MCF 10A (cell line): Measurements from ENCODE around the gene PAK6. TPM values are rescaled to one million over a fixed set of nuclear protein-coding genes. Genes with fewer than 3 reads are reported as not detected.

Experiments used
- BruUV-seq: library from RNA; stranded (reverse); fragments of 400-500 nt; replicated peaks from 2 replicates; lab custom pipeline; 2021; lab: Mats Ljungman, UMichigan
- CTCF ChIA-PET: fragments of 300-600 bp; sonication (Branson Sonifier 250); formaldehyde crosslinking; extraction: SDS; loops from one replicate; lab custom pipeline; 2021; ENCODE audit warnings: antibody characterized with exemption, inconsistent platforms; lab: Yijun Ruan, JAX
- POLR2A ChIA-PET: fragments of 300-600, 350-650 bp; sonication (Branson Sonifier 250); formaldehyde crosslinking; extraction: SDS; loops from one replicate; lab custom pipeline; 2020; ENCODE audit warnings: antibody characterized with exemption, inconsistent platforms; lab: Yijun Ruan, JAX
- DNase-seq: peaks from one replicate; pipeline ENCODE4 v3.0.0-alpha.2; 2018; ENCODE audit not compliant: unreplicated experiment
- H3K27ac Mint-ChIP-seq: one replicate; pipeline ENCODE4 v1.8.0; 2022; ENCODE audit warnings: mild to moderate bottlenecking, low read depth, mixed read lengths; ENCODE audit not compliant: unreplicated experiment
- H3K27me3 Mint-ChIP-seq: one replicate; pipeline ENCODE4 v1.8.0; 2022; ENCODE audit warnings: mixed read lengths; ENCODE audit not compliant: insufficient read depth, unreplicated experiment
- H3K36me3 Mint-ChIP-seq: one replicate; pipeline ENCODE4 v1.8.0; 2022; ENCODE audit warnings: mild to moderate bottlenecking, moderate library complexity, mixed read lengths; ENCODE audit not compliant: insufficient read depth, unreplicated experiment
- H3K4me1 Mint-ChIP-seq: one replicate; pipeline ENCODE4 v1.8.0; 2022; ENCODE audit warnings: mixed read lengths; ENCODE audit not compliant: insufficient read depth, unreplicated experiment
- H3K4me3 Mint-ChIP-seq: one replicate; pipeline ENCODE4 v1.8.0; 2022; ENCODE audit warnings: mild to moderate bottlenecking, moderate library complexity, mixed read lengths; ENCODE audit not compliant: unreplicated experiment
- H3K9me3 Mint-ChIP-seq: one replicate; pipeline ENCODE4 v1.8.0; 2022; ENCODE audit warnings: mixed read lengths; ENCODE audit not compliant: unreplicated experiment
- CTCF ChIP-seq: fragments of 200-600 bp; IDR thresholded peaks from one replicate; pipeline ENCODE4 v1.8.0; 2022; ENCODE audit warnings: antibody characterized with exemption, mild to moderate bottlenecking; ENCODE audit not compliant: unreplicated experiment
- intact Hi-C: fragments of 100-400 bp; cut with micrococcal nuclease; formaldehyde crosslinking; loops from 2 replicates; pipeline ENCODE4 v1.14.1; 2022
- total RNA-seq: library from RNA; stranded (reverse); gene quantifications from 2 replicates; pipeline ENCODE4 v1.2.3, GENCODE V29; 2022

PAK6 gene
- total RNA-seq, 1 experiment from 2014 or later: 9.3 TPM

GRCh38 chr15:40271685-40272484 is 33.0 kb downstream of the PAK6 start:
- CTCF ChIA-PET: interaction anchor here (0.6 to 14.7 kb wide), 11 partner anchors 11 to 225 kb away, joined by 3 to 657 read pairs (median 5); partner anchors contain the start of gene PAK6
- BruUV-seq: no TSS peak
- no peak overlapping the region for H3K4me3 Mint-ChIP-seq
- H3K27me3 Mint-ChIP-seq: no peaks in the 10 kb centered on the region
- H3K36me3 Mint-ChIP-seq: peaks cover 29% of the 10 kb centered on the region
- DNase-seq: no peak
- H3K9me3 Mint-ChIP-seq: no peaks in the 10 kb centered on the region
- no peak for TF ChIP-seq CTCF
- H3K27ac Mint-ChIP-seq: no peak overlapping the region
- POLR2A ChIA-PET: interaction anchor here (1.2 to 2.2 kb wide), 2 partner anchors 31 to 52 kb away, joined by 5 read pairs; no protein-coding TSS in a partner anchor
- peaks cover 1% of the 10 kb centered on the region for H3K4me1 Mint-ChIP-seq
- intact Hi-C loops: loop anchor here (10.0 kb wide), 2 partner anchors 167 to 487 kb away; partner anchors contain the start of genes BMF and FSIP1

- H3K4me3 Mint-ChIP-seq: no peak overlapping the region
- ChIA-PET CTCF (interaction anchor here (0.5 to 14.7 kb wide), 16 partner anchors 11 to 232 kb away, joined by 4 to 657 read pairs (median 36); partner anchors contain the start of genes CCDC9B, PAK6, PLCB2 and SRP14), POLR2A (interaction anchor here (0.5 to 2.2 kb wide), 5 partner anchors 32 to 79 kb away, joined by 3 to 7 read pairs (median 5); no protein-coding TSS in a partner anchor)
- no peak overlapping the region for H3K27ac Mint-ChIP-seq
- H3K9me3 Mint-ChIP-seq: no peaks in the 10 kb centered on the region
- DNase-seq: no peak
- H3K27me3 Mint-ChIP-seq: no peaks in the 10 kb centered on the region
- no peaks in the 10 kb centered on the region for H3K4me1 Mint-ChIP-seq
- H3K36me3 Mint-ChIP-seq: peaks cover 22% of the 10 kb centered on the region
- peak; percentile 16 for TF ChIP-seq CTCF
- no TSS peak for BruUV-seq
- intact Hi-C loops: loop anchor here (10.0 kb wide), 2 partner anchors 168 to 488 kb away; partner anchors contain the start of genes BMF and FSIP1
Measured at GRCh38 chr15:40272485-40273056, 33.7 kb downstream of the PAK6 start.

- H3K4me3 Mint-ChIP-seq: no peak overlapping the region
- intact Hi-C loops: loop anchor here (10.0 kb wide), 2 partner anchors 169 to 489 kb away; partner anchors contain the start of genes BMF and FSIP1
- DNase-seq: no peak
- POLR2A ChIA-PET: interaction anchor here (0.5 to 2.2 kb wide), 7 partner anchors 32 to 228 kb away, joined by 3 to 7 read pairs (median 5); partner anchors contain the start of gene PAK6
- peaks cover 17% of the 10 kb centered on the region for H3K36me3 Mint-ChIP-seq
- no peak for TF ChIP-seq CTCF
- H3K9me3 Mint-ChIP-seq: no peaks in the 10 kb centered on the region
- no peaks in the 10 kb centered on the region for H3K27me3 Mint-ChIP-seq
- CTCF ChIA-PET: interaction anchor here (0.6 to 14.7 kb wide), 29 partner anchors 10 to 1738 kb away, joined by 3 to 657 read pairs (median 13); partner anchors contain the start of genes ANKRD63, CCDC9B, IVD and PAK6
- H3K4me1 Mint-ChIP-seq: no peaks in the 10 kb centered on the region
- BruUV-seq: no TSS peak
- no peak overlapping the region for H3K27ac Mint-ChIP-seq
Measured at GRCh38 chr15:40273428-40273827, 34.6 kb downstream of the PAK6 start.
